Measurements from ENCODE around the gene PLCD1.
A peak's percentile ranks its signal among the peaks of the same experiment; 100 is the strongest.

PLCD1 gene

DNA sequence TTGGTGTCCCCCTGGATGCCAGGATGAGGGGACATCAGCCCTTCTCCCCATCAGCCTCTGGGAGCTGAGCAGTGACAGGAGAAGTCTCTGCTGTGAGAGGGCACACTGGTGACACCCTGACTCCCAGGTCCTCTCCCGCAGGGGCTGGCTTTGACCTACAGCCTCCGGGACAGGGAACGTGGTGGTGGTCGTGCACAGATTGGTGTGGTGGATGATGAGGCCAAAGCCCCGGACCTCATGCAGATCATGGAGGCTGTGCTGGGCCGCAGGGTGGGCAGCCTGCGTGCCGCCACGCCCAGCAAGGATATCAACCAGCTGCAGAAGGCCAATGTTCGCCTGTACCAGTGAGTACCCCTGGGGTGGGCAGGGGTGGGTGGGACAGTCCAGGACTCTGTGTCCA lies 32.1 kb downstream of the PLCD1 start:
- TF ChIP-seq ZFP3 (CRISPR knock-in tag; IDR thresholded peaks at IDR 0.05), result no peak
- TF ChIP-seq, protein P1, sequence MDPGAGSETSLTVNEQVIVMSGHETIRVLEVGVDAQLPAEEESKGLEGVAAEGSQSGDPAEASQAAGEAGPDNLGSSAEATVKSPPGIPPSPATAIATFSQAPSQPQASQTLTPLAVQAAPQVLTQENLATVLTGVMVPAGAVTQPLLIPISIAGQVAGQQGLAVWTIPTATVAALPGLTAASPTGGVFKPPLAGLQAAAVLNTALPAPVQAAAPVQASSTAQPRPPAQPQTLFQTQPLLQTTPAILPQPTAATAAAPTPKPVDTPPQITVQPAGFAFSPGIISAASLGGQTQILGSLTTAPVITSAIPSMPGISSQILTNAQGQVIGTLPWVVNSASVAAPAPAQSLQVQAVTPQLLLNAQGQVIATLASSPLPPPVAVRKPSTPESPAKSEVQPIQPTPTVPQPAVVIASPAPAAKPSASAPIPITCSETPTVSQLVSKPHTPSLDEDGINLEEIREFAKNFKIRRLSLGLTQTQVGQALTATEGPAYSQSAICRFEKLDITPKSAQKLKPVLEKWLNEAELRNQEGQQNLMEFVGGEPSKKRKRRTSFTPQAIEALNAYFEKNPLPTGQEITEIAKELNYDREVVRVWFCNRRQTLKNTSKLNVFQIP (CRISPR knock-in tag; IDR thresholded peaks at IDR 0.05; ENCODE audit: borderline replicate concordance, low read depth), result no peak
- no peak for TF ChIP-seq CSDC2 (CRISPR knock-in tag; IDR thresholded peaks at IDR 0.05)
- no peak for TF ChIP-seq ZNF565 (CRISPR knock-in tag; conservative IDR thresholded peaks at IDR 0.05; ENCODE audit: low read depth)
- TF ChIP-seq, protein P2, sequence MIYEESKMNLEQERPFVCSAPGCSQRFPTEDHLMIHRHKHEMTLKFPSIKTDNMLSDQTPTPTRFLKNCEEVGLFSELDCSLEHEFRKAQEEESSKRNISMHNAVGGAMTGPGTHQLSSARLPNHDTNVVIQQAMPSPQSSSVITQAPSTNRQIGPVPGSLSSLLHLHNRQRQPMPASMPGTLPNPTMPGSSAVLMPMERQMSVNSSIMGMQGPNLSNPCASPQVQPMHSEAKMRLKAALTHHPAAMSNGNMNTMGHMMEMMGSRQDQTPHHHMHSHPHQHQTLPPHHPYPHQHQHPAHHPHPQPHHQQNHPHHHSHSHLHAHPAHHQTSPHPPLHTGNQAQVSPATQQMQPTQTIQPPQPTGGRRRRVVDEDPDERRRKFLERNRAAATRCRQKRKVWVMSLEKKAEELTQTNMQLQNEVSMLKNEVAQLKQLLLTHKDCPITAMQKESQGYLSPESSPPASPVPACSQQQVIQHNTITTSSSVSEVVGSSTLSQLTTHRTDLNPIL (CRISPR knock-in tag; IDR thresholded peaks at IDR 0.05; ENCODE audit: low read depth), result no peak
- TF ChIP-seq BACH2 (CRISPR knock-in tag; IDR thresholded peaks at IDR 0.05; ENCODE audit: borderline replicate concordance), result no peak
- TF ChIP-seq TCF4 (CRISPR knock-in tag; IDR thresholded peaks at IDR 0.05; ENCODE audit: borderline replicate concordance), result no peak
- no peak for TF ChIP-seq SNAI2 (CRISPR knock-in tag; IDR thresholded peaks at IDR 0.05)
- TF ChIP-seq ESRRG (CRISPR knock-in tag; IDR thresholded peaks at IDR 0.05), result no peak
- TF ChIP-seq, protein P3, sequence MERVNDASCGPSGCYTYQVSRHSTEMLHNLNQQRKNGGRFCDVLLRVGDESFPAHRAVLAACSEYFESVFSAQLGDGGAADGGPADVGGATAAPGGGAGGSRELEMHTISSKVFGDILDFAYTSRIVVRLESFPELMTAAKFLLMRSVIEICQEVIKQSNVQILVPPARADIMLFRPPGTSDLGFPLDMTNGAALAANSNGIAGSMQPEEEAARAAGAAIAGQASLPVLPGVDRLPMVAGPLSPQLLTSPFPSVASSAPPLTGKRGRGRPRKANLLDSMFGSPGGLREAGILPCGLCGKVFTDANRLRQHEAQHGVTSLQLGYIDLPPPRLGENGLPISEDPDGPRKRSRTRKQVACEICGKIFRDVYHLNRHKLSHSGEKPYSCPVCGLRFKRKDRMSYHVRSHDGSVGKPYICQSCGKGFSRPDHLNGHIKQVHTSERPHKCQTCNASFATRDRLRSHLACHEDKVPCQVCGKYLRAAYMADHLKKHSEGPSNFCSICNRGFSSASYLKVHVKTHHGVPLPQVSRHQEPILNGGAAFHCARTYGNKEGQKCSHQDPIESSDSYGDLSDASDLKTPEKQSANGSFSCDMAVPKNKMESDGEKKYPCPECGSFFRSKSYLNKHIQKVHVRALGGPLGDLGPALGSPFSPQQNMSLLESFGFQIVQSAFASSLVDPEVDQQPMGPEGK (CRISPR knock-in tag; IDR thresholded peaks at IDR 0.05; ENCODE audit: borderline replicate concordance), result no peak
- no peak for TF ChIP-seq PPARA (CRISPR knock-in tag; IDR thresholded peaks at IDR 0.05; ENCODE audit: borderline replicate concordance)
- ATAC-seq, result no peak

DNA sequence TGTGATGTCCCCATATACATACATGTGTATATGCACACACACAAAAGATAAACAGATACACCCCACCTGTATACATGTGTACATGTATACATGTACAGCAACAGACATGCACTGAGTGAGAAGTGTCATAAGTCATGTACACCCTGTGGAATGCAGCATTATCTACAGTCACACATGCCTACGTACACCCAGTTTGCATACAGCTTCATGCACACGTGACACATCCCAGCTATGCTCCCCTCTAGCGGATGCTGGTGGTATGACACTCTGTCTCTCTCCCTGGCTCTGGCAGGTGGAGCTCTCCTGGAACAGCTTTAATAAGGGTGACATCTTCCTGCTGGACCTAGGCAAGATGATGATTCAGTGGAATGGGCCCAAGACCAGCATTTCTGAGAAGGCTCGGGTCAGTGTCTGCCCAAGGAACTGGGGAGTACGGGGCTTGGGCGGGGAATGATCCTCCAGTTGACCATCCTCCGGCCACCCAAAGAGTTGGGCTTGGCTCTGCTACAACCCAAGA lies 32.6 kb downstream of the PLCD1 start:
- peak; percentile 60 for ATAC-seq
- TF ChIP-seq ZNF565 (CRISPR knock-in tag; conservative IDR thresholded peaks at IDR 0.05; ENCODE audit: low read depth), result no peak
- TF ChIP-seq RARB (CRISPR knock-in tag; IDR thresholded peaks at IDR 0.05), result no peak
- no peak for TF ChIP-seq ZFP30 (CRISPR knock-in tag; IDR thresholded peaks at IDR 0.05)
- TF ChIP-seq TCF4 (CRISPR knock-in tag; IDR thresholded peaks at IDR 0.05; ENCODE audit: borderline replicate concordance), result no peak
- no peak for TF ChIP-seq ISL1 (CRISPR knock-in tag; IDR thresholded peaks at IDR 0.05)
- no peak for TF ChIP-seq PPARA (CRISPR knock-in tag; IDR thresholded peaks at IDR 0.05; ENCODE audit: borderline replicate concordance)
- TF ChIP-seq ESRRG (CRISPR knock-in tag; IDR thresholded peaks at IDR 0.05), result no peak
- no peak for TF ChIP-seq TOX (CRISPR knock-in tag; IDR thresholded peaks at IDR 0.05; ENCODE audit: borderline replicate concordance)
- TF ChIP-seq OSR1 (CRISPR knock-in tag; IDR thresholded peaks at IDR 0.05), result no peak
- TF ChIP-seq ZC3H10 (CRISPR knock-in tag; IDR thresholded peaks at IDR 0.05), result no peak
- TF ChIP-seq, protein P4, sequence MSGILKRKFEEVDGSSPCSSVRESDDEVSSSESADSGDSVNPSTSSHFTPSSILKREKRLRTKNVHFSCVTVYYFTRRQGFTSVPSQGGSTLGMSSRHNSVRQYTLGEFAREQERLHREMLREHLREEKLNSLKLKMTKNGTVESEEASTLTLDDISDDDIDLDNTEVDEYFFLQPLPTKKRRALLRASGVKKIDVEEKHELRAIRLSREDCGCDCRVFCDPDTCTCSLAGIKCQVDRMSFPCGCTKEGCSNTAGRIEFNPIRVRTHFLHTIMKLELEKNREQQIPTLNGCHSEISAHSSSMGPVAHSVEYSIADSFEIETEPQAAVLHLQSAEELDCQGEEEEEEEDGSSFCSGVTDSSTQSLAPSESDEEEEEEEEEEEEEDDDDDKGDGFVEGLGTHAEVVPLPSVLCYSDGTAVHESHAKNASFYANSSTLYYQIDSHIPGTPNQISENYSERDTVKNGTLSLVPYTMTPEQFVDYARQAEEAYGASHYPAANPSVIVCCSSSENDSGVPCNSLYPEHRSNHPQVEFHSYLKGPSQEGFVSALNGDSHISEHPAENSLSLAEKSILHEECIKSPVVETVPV (CRISPR knock-in tag; IDR thresholded peaks at IDR 0.05), result no peak
- TF ChIP-seq ZNF8 (CRISPR knock-in tag; IDR thresholded peaks at IDR 0.05), result no peak

DNA sequence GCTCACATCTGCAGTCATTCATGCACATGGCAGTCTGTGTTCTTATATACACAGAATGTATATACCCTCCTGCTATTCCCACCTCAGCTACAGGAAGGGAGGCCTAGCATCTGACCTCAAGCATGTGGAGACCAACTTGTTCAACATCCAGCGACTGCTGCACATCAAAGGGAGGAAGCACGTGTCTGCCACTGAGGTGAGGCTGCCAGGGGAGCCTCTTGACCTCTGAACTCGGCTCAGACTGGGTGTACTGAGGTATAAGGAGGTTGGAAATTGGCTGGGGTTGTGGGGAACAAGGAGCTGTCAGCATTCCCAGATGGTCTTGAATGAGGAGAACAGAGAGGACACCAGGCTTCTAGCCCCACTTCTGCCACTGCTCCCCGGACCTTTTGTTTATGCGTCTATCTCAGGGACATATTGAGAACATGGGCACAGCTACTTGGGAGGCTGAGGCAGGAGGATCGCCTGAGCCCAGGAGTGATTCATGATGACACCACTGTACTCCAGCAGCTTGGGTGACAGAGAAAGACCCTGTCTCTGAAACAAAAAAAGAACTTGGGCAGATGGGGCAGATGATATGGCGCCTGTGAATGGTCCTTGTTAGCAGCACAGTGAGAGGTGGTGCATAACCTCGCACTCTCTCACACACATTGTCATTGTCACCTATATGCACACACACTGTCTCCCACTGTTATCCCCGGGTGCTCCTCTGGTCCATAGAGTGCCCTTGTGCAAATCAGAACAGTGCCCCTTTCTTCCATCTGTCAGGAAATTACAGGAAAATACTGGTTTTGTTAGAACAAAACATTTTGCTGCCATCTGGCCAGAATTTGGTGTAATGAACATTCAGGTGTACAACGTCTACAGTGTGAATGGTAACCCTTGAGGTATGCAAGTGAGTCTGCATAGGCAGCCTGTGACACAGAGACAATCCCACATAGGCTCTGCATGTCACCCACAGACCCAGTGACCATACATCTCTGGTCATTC lies 33.5 kb downstream of the PLCD1 start:
- TF ChIP-seq RARB (CRISPR knock-in tag; IDR thresholded peaks at IDR 0.05) (no peak), TCF4 (CRISPR knock-in tag; IDR thresholded peaks at IDR 0.05; ENCODE audit: borderline replicate concordance) (no peak), BACH2 (CRISPR knock-in tag; IDR thresholded peaks at IDR 0.05; ENCODE audit: borderline replicate concordance) (no peak), GLIS3 (CRISPR knock-in tag; IDR thresholded peaks at IDR 0.05) (no peak), ZFP3 (CRISPR knock-in tag; IDR thresholded peaks at IDR 0.05) (no peak), ZNF70 (CRISPR knock-in tag; IDR thresholded peaks at IDR 0.05) (no peak), ESRRG (CRISPR knock-in tag; IDR thresholded peaks at IDR 0.05) (no peak), CSDC2 (CRISPR knock-in tag; IDR thresholded peaks at IDR 0.05) (no peak), TOX (CRISPR knock-in tag; IDR thresholded peaks at IDR 0.05; ENCODE audit: borderline replicate concordance) (no peak), ZFP30 (CRISPR knock-in tag; IDR thresholded peaks at IDR 0.05) (no peak)
- TF ChIP-seq, protein P2 (CRISPR knock-in tag; IDR thresholded peaks at IDR 0.05; ENCODE audit: low read depth), result no peak
- TF ChIP-seq, protein P4 (CRISPR knock-in tag; IDR thresholded peaks at IDR 0.05), result no peak
- no peak for ATAC-seq

Measured in SK-N-SH treated with all-trans-retinoic acid at 6 μM for 48 hours (cell line).